NCI-H128 (cell line): Measurements from ENCODE around the gene SNED1.

Experiments
- DNase-seq: peaks from one replicate; lab custom pipeline; 2025; ENCODE audit not compliant: unreplicated experiment; lab: John Stamatoyannopoulos, UW

The SNED1 gene

DNA sequence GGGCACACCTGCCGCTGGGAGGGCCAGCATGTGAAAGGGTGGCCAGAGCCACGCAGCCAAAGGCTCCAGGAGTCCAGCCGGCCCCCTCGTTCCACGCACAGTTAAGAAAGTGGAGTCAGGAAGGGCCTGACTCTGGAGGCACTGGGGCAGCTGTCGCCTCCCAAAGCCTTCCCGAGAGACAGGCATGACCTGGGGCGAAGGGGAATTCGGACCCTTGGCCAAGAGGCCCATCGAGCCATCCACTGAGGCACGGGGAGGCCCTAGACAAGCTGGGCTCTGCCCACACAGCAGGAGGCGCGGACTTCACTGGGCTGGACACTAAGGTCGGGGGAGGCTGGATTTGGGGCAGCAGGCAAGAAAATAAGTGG, 38.5 kb upstream of the SNED1 start:
- no peak for DNase-seq

DNA sequence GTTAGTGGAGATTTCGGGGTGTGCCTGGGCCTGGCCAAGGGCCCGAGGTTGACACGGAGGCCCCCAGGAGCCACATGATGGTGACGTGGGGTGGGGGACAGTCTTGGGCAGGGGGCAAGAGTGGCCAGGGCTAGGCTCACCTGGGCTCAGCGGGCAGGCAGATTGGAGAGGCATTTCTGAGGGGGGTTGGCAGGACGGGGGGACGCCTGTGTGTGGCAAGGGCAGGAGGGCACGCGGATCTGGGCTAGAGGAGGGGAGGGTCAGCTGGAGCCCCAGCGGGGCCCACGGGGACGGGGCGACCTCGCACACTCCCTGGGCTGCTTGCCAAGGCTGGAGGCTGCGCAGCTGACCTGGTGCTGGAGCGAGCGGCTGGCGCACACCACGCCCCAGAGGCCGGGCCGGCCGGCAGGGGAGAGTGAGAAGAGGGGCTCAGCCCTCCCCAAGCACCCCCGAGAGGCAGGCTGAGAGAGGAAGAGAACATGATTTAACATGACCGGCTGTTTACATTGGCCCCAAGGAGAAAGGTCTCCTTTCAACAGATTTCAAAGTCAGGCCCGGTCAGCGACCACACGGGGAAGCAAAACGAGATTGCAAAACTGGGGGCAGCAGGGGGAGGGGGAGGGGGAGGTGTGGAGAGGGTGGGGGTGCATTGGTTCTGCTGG, 38.0 kb upstream of the SNED1 start:
- no peak for DNase-seq

DNA sequence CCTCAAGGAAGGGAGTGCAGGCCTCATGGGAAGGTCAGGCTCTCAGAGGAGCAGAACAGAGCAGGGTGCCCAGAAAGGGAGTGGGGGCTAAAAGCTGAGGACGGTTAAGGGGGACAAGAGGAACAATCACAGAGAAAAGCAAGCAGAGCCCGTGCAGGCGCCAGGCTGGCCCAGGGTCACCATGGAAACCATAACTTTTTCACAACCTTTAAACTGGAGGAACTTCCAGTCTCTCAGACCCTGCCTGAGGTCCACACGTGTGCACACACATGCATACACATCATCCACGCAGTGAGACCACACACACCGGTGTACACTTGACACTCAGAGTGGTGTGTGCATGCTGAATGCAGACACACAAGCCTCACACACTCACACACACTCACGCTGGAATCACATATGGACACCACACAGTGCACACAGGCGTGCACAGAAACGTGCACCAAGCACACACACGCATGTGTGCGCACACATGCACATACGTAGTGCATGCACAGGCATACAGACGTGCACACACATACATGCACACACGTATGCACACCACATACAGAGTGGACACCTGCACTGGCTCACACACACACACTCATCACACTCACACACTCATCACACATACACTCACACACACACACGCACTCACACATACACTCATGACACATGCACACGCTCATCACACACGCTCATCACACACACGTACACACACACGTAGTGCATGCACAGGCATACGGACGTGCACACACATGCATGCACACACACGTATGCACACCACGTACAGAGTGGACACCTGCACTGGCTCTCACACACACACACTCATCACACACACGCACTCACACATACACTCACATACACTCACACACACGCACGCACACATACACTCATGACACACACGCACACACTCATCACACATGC, 37.2 kb upstream of the SNED1 start:
- no peak for DNase-seq

GRCh38 chr2:240961910-240962299, 36.5 kb upstream of the SNED1 start:
- no peak for DNase-seq

GRCh38 chr2:240962300-240963064, 35.9 kb upstream of the SNED1 start:
- DNase-seq: no peak

DNA sequence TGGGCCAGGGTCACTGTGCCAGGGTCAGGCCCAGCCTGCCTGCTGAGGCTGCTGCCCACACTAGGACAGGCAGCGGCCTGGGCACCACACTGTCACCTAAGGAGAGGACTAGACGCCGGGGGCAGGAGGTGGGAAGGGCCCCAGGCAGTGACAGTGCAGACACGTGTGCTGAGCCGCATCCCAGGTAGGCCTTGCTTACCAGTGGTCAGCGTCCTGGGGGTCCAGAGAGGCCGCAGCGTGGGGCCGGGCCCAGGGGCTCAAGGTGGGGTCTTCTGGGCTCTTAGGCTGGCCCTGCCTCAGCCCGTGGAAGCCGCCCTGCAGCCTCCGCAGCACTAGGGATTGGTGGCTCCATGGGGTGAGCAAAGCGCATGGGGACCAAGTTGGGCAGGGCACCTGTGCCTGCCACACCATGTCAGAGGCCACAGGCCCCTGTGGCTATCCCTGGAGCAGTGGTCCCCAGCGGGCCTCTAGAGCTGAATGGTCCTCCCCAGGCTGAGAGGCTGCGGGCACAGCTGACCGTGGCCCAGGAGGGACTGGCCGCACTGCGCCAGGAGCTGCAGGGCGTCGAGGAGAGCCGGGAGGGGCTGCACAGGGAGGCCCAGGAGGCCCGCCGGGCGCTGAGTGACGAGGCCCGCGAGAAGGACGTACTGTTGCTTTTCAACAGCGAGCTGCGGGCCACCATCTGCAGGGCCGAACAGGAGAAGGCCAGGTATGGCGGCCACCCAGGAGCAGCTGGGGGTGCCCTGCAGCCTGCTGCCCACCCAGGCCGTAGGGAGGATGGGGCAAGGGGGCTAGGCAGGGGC, 35.2 kb upstream of the SNED1 start:
- no peak for DNase-seq

GRCh38 chr2:240963868-240964703, 34.3 kb upstream of the SNED1 start:
- DNase-seq: no peak

DNA sequence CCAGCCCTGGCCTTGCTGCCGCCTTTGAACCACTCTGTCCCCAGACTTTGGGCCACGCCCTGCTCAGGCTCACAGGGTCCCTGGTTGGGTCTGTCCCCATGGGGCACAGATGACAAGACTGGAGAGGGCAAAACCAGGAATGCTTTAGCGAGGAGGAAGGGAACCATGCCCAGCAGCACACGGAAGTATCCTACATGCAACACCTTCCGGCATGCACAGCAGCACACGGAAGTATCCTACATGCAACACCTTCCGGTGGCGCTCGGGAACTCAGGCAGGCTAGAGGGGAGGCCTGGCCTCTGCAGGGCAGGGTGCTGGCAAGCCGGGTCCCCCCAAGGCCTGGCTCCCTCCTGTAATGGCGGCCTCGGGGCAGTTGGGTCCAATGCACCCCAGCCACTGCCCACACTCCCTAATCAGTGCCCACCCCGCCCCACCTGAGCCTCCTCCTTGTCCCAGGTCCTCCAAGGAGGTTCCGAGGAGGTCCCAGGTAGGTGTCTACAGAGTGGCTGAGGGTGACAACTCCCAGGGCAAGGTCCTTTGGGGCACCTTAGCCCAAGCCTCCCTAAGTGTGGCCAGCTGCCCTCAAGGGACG, 33.6 kb upstream of the SNED1 start:
- DNase-seq: no peak

- DNase-seq: no peak
Measured at GRCh38 chr2:240965296-240965904, 33.0 kb upstream of the SNED1 start.

DNA sequence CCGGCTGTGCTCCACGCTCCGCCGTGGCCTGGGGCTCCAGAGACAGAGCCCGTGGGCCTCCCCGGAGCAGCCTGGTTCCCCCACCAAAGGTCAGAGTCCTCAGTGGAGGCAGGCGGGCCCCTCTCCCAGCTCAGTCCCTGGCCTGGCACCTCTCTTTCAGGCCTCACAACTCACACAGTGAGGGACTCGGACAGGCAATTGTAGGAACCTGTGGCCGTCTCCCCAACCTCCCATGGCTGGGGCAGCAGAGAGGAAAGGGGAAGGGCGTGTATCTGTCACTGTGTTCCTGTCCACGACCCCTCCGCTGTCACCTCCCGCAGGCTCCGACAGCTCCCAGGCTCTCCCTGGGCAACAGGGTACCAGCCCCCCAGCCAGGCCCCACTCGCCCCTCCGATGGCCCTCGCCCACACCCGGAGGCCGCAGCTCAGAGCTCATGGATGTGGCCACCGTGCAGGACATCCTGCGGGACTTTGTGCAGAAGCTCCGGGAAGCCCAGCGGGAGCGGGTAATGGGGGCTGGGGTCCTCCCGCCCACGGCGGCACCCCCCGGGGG, 32.4 kb upstream of the SNED1 start:
- DNase-seq: no peak

DNA sequence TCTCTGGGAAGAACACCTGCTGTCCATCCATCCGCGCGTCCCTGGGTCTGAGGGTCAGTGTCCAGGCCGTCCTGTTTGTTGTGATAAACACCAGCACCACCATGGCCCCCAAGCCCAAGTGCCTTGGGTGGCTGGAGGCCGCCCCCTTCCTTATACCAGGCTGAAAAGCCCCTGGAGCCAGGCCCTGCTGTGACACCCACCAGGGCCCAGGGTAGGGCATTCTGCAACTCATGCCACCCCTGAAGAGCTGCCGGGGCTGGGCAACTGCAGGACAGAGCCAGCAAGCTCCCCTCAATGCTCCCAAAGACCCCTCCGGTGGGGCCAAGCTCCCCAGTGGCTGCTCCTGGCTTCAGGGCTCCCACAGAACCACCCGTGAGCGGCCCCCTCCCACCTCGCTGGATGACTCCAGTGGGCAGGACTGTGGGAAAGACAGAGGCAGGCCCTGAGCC, 31.9 kb upstream of the SNED1 start:
- no peak for DNase-seq

DNA sequence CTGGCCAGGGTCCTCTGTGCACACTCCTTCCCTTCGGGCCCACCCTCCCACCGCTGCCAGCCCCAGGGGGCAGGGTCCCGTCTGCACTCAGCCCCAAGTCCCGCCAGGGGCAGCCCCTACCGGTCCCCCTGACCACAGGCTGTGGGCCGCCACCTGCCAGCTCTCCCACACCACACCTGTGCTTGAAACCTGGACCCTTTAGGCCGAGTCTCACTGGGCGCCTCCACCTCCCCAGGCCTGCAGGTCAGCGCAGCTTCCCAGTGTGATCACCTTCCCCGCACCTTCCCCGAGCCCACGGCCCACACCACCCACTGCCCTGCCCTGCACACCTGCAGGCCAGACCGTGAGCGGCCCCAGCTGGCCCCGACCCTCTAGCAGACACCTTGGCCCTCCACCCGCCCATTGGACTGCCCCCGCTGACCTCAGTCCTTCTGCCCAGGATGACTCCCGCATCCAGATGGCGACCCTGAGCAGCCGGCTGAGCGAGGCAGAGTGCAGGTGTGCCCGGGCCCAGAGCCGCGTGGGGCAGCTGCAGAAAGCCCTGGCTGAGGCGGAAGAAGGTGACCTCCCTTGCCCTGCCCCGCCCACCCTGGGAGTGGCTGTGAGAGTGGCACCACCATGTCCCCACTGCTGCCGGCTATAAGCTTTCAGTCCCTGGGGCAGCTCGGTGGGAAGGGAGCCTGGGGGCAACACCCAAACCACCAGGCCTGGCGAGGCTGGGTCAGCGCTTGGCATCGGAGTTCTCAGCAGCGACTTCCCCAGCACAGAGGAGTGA, 31.3 kb upstream of the SNED1 start:
- DNase-seq: no peak

- no peak for DNase-seq
Measured at GRCh38 chr2:240967681-240968621, 30.5 kb upstream of the SNED1 start.

GRCh38 chr2:240968731-240969624, 29.4 kb upstream of the SNED1 start:
- no peak for DNase-seq

DNA sequence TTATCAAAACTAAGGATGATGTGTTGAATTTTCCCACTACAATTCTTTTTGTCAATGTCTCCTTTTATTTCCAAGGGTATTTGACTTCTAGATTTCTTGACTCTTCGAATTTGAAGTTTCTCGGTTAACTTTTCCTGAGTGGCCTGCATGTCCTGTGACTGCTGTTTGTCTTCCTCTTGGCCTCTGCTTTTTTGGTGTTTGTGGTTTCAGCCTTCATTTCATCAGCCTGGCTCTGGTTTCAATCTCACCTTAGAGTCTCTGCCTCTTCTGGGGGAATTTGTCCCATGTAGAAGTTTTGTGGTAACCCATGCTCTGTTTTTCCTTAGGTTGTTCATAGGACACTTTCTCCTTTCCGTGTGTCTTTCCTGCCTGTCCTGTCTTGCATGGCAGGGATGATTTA, 28.3 kb upstream of the SNED1 start:
- no peak for DNase-seq

- DNase-seq: no peak
Measured at GRCh38 chr2:240970816-240971215, 27.6 kb upstream of the SNED1 start.
